Measurements from ENCODE around the gene TTC28.

TTC28 gene

GRCh38 chr22:28174509-28174908 is 505.1 kb downstream of the TTC28 start (continued):
- no peak for TF ChIP-seq ZNF530 (tag by site-specific recombination; IDR thresholded peaks at IDR 0.05; ENCODE audit: low read depth)
- TF ChIP-seq ZNF398 (tag by site-specific recombination; IDR thresholded peaks at IDR 0.05) = no peak
- no peak for TF ChIP-seq ZNF274 (IDR thresholded peaks at IDR 0.05; ENCODE audit: low read length)
- TF ChIP-seq ZNF274 (tag by site-specific recombination; IDR thresholded peaks at IDR 0.05; ENCODE audit: borderline replicate concordance) = no peak
- TF ChIP-seq ZNF692 (tag by site-specific recombination; IDR thresholded peaks at IDR 0.05) = no peak

DNA sequence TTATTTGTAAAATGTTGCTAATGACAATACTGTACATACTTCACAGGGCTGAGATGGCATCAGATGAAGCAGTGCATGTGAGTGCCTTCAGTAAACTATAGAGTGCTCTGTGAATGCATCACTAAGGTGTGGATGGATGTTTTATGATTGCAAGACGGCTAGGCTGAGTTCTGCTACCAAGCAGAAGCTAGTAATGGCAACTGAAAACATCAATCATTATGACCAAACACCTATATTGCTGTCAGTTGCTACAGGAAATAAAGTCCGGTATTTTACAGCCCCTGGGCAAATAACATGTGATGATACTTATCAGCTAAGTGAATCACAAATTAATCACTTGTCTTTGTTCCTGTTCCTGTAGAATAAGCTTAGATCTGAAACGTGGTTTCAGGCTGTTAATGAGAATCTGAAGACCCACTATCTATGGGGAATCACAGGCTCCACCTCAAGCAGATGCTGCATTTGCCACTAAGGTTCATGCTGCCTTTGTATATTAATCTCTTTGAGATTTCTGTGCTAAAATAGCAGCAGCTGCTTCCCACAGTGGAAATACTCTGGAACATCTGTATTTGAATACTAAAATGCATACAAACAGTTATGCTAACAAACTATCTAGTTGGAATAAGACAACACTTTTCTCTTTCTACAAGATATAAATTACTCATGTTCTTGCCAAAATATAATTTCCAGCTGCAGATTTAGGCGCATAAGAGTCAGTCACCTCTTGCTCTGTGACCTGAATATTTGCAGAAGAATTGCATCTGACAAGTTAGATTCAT is 506.6 kb downstream of the TTC28 start:
- no peaks in the 10 kb centered on the region; the same call in 1 of the 2 replicates for H3K4me1 ChIP-seq (ENCODE audit: control insufficient read depth, insufficient read depth, low read length)
- H3K9me3 ChIP-seq (ENCODE audit: control insufficient read depth, insufficient read depth, low read depth, low read length) = no peaks in the 10 kb centered on the region
- CTCF ChIA-PET = no interaction called here
- TF ChIP-seq ZBTB7A (tag by site-specific recombination; IDR thresholded peaks at IDR 0.05; ENCODE audit: low read depth) = no peak
- TF ChIP-seq OSR2 (tag by site-specific recombination; IDR thresholded peaks at IDR 0.05) = peak; percentile 90
- POLR2A ChIA-PET = no interaction called here
- H3K36me3 ChIP-seq (ENCODE audit: control insufficient read depth in 2 of 2, insufficient read depth in 1 of 2, low read length in 2 of 2) = no peaks in the 10 kb centered on the region
- H3K27ac ChIP-seq (ENCODE audit: extremely low read depth, low read depth, low read length) = no peak overlapping the region
- H3K4me3 ChIP-seq (ENCODE audit: low read depth, low read length) = no peak overlapping the region

DNA sequence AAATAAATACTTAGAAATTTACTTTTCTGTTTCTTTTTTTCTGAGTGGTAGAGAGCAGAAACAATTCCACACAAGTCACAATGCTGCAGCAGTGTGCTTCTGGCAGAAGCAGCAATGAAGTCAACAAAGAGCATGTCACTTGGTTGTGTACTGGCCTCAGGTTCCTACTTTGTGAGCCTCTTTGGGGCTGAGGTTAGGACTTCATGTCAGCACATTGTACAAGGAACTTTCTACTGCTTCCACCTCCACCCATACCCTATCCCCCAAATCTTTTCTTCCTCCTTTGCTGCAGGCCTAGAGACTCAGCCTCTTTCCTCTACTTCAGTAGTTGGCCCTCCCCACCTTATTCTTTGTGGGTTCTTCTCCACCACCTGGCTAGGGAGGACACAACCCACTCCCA is 507.9 kb downstream of the TTC28 start:
- Histone ChIP-seq H3K36me3 (ENCODE audit: control insufficient read depth in 2 of 2, insufficient read depth in 1 of 2, low read length in 2 of 2) (no peaks in the 10 kb centered on the region), H3K27ac (ENCODE audit: extremely low read depth, low read depth, low read length) (no peak overlapping the region), H3K4me3 (ENCODE audit: low read depth, low read length) (no peak overlapping the region), H3K4me1 (ENCODE audit: control insufficient read depth, insufficient read depth, low read length) (no peaks in the 10 kb centered on the region; the same call in 1 of the 2 replicates), H3K9me3 (ENCODE audit: control insufficient read depth, insufficient read depth, low read depth, low read length) (no peaks in the 10 kb centered on the region)
- ChIA-PET CTCF (no interaction called here), POLR2A (no interaction called here)
- TF ChIP-seq SCRT2 (tag by site-specific recombination; IDR thresholded peaks at IDR 0.05) (no peak), ZSCAN4 (tag by site-specific recombination; IDR thresholded peaks at IDR 0.05) (no peak), ZNF768 (tag by site-specific recombination; IDR thresholded peaks at IDR 0.05) (no peak), PBX3 (CRISPR knock-in tag; IDR thresholded peaks at IDR 0.05) (no peak), MEIS1 (CRISPR knock-in tag; IDR thresholded peaks at IDR 0.05; ENCODE audit: borderline replicate concordance) (no peak), ZNF274 (IDR thresholded peaks at IDR 0.05; ENCODE audit: low read length) (no peak), ZNF274 (tag by site-specific recombination; IDR thresholded peaks at IDR 0.05; ENCODE audit: borderline replicate concordance) (no peak), ZBTB7A (tag by site-specific recombination; IDR thresholded peaks at IDR 0.05; ENCODE audit: low read depth) (no peak), ZNF366 (tag by site-specific recombination; conservative IDR thresholded peaks at IDR 0.05) (no peak), ZSCAN30 (tag by site-specific recombination; IDR thresholded peaks at IDR 0.05) (no peak), ZNF830 (tag by site-specific recombination; IDR thresholded peaks at IDR 0.05; ENCODE audit: low read depth) (no peak)
- TF ChIP-seq, protein P1, sequence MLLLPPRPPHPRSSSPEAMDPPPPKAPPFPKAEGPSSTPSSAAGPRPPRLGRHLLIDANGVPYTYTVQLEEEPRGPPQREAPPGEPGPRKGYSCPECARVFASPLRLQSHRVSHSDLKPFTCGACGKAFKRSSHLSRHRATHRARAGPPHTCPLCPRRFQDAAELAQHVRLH (tag by site-specific recombination; IDR thresholded peaks at IDR 0.05) = no peak
- TF ChIP-seq, protein P2, sequence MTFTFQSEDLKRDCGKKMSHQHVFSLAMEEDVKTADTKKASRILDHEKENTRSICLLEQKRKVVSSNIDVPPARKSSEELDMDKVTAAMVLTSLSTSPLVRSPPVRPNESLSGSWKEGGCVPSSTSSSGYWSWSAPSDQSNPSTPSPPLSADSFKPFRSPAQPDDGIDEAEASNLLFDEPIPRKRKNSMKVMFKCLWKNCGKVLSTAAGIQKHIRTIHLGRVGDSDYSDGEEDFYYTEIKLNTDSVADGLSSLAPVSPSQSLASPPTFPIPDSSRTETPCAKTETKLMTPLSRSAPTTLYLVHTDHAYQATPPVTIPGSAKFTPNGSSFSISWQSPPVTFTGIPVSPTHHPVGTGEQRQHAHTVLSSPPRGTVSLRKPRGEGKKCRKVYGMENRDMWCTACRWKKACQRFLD (tag by site-specific recombination; IDR thresholded peaks at IDR 0.05) = no peak

Measured in HEK293 (cell line).